ENCODE measurements around the gene SEMA4D.
A peak's percentile ranks its signal among the peaks of the same experiment; 100 is the strongest.

The SEMA4D gene

GRCh38 chr9:89342948-89343347, 155.0 kb downstream of the SEMA4D start:
- no peak for DNase-seq

- DNase-seq: no peak
Observed at GRCh38 chr9:89342213-89342612, 155.7 kb downstream of the SEMA4D start.

GRCh38 chr9:89340332-89340731, 157.6 kb downstream of the SEMA4D start:
- no peak for DNase-seq

GRCh38 chr9:89339807-89340206, 158.1 kb downstream of the SEMA4D start:
- no peak for DNase-seq

GRCh38 chr9:89330513-89330912, 167.4 kb downstream of the SEMA4D start:
- DNase-seq: no peak

- DNase-seq: no peak
Observed at GRCh38 chr9:89329917-89330316, 168.0 kb downstream of the SEMA4D start.

GRCh38 chr9:89328064-89328463, 169.8 kb downstream of the SEMA4D start:
- DNase-seq: no peak

- DNase-seq: no peak
Observed at GRCh38 chr9:89325733-89326132, 172.2 kb downstream of the SEMA4D start.

- no peak for DNase-seq
Observed at GRCh38 chr9:89323390-89323789, 174.5 kb downstream of the SEMA4D start.

GRCh38 chr9:89319015-89319905, 178.7 kb downstream of the SEMA4D start:
- no peak for DNase-seq

- DNase-seq: peak; percentile 88
Observed at GRCh38 chr9:89318123-89319014, 179.5 kb downstream of the SEMA4D start, which contains the start of gene SECISBP2. Gene SECISBP2 (plus strand): TSS chr9:89318500. CDS start chr9:89318577, 77 bp downstream.

- DNase-seq: no peak
Observed at GRCh38 chr9:89317282-89317681, 180.6 kb downstream of the SEMA4D start.

GRCh38 chr9:89315482-89315881, 182.4 kb downstream of the SEMA4D start:
- DNase-seq: no peak

GRCh38 chr9:89314955-89315354, 183.0 kb downstream of the SEMA4D start:
- DNase-seq: no peak

GRCh38 chr9:89313842-89314241, 184.1 kb downstream of the SEMA4D start:
- no peak for DNase-seq

GRCh38 chr9:89312222-89312571, 185.7 kb downstream of the SEMA4D start:
- DNase-seq: no peak

GRCh38 chr9:89311346-89312221, 186.3 kb downstream of the SEMA4D start:
- DNase-seq: no peak
